HFF-Myc (cell line): ENCODE data around the gene VPS33A.

Source experiments
- DNase-seq: peaks from one replicate; pipeline ENCODE4 v3.0.0-alpha.2; 2011; ENCODE audit warnings: low read depth; ENCODE audit errors: extremely low read depth
- H3K4me3 ChIP-seq: replicated peaks from 2 replicates; pipeline ENCODE4 v1.5.1; 2011; ENCODE audit warnings: low read depth, mild to moderate bottlenecking, control low read depth, low read length
- CTCF ChIP-seq: IDR thresholded peaks from 2 replicates; pipeline ENCODE4 v1.5.1; 2012; ENCODE audit warnings: mild to moderate bottlenecking, low read depth, low read length, control low read depth; ENCODE audit errors: missing control alignments

VPS33A gene

GRCh38 chr12:122266230-122266901 is at the start of gene VPS33A:
TSS of gene VPS33A (minus strand) at chr12:122266494. CDS start at chr12:122266408, 86 bp downstream.
- no peak for TF ChIP-seq CTCF
- peak; percentile 93 for DNase-seq
- peak within 1 kb of the TSS; percentile 89 for H3K4me3 ChIP-seq

GRCh38 chr12:122312926-122313325 is 46.6 kb upstream of the VPS33A start:
- no peak overlapping the region for H3K4me3 ChIP-seq
- no peak for DNase-seq
- TF ChIP-seq CTCF, result no peak

DNA sequence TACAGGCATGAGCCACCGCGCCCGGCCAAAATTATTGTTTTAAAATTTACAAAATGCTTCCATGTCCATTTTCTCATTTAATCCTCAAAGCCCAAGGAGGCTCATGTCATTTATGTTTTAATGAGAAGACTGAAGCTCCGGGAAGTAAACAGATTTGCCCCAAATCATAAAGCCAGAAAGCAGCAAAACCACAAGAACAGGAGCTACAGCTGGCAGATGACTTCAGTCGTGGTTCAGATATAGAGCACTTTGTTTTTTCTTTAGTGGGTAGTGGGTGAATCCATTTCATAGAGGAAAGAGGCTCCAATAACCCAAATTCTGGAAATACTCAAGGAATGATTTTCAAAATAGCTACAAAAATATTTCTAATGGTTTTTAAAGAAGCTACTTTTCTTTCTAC is 45.4 kb upstream of the VPS33A start:
- no peak for TF ChIP-seq CTCF
- H3K4me3 ChIP-seq, result no peak overlapping the region

DNA sequence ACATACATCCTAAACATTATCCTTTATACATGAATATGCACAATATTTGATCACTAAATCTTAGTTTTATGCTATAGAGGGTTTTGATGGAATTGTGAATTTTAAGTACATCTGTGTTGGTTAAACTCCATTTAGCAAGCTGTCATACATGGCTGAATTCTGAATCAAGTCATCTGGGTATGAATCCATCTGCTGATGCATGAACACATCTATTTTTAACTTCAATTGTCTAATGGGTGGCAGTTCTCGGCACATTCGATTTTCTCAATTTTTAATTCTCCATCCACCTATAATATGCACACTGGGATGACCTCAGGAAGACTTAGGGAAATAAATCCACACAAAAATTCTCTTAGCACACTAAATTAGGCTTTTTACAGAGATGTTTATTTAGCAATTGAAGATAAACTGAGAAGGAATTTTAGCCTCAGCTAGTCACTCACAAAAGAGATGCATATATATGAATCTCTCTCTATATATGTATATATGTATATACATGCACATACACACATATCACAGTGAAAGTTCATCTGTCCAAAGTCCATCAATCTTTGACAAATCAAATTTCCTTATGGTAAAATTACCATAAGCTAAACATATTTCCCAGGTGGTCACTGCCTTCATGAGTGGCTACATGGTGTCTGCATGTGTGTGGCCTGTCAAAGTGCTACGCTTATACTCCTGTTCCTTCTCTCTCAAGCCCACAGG is 44.5 kb upstream of the VPS33A start:
- no peak for DNase-seq
- H3K4me3 ChIP-seq, result no peak overlapping the region
- no peak for TF ChIP-seq CTCF

More for the DNA sequence above, 45.4 kb upstream of the VPS33A start:
- no peak for DNase-seq

DNA sequence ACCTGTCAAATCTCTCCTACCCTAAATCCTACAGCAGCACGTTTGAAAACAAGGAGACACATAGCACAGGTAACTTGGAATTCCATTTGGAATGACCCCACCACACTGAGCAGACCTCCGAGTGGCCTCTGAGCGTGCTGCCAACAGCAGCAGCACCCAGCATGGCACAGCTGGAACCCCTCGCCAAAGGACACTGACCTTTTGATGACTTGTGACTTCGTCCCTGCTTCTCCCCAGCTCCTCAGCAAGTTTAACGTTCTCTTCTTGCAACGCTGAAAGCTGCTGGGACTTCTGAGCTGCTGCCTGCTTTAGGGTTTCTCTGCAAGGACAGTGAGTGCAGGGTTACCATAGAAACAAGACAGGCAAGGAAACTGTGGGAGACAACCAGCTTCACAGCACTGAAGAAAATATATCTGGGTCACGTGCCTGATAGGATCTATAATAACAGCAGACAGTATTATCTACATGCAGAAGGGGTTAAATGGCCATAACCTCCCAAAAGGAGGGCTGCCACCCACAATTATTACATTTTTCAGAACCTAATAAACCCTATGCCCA is 43.3 kb upstream of the VPS33A start:
- no peak for DNase-seq
- H3K4me3 ChIP-seq, result no peak overlapping the region
- TF ChIP-seq CTCF, result no peak

GRCh38 chr12:122308811-122309210 is 42.5 kb upstream of the VPS33A start:
- TF ChIP-seq CTCF, result no peak
- H3K4me3 ChIP-seq, result no peak overlapping the region
- no peak for DNase-seq
